Kidney (tissue), 14 donors: Measurements from ENCODE around the gene DGLUCY. TPM values are rescaled to one million over a fixed set of nuclear protein-coding genes. Genes with fewer than 3 reads are reported as not detected.
A peak's percentile ranks its signal among the peaks of the same experiment; 100 is the strongest.

Source experiments
- DNase-seq, 5 donors: peaks; one replicate each; pipeline ENCODE4 v3.0.0-alpha.2; 2013 to 2020
- FAIRE-seq: peaks from 2 replicates; lab custom pipeline; 2012; peaks lifted over from hg19 to GRCh38; lab: Jason Lieb, UNC
- H3K27ac ChIP-seq, 2 donors: one replicate each; pipeline ENCODE4 v1.7.0; 2013; ENCODE audit warnings: low read depth in 2 of 2, low read length in 2 of 2, inconsistent platforms in 1 of 2
- H3K27me3 ChIP-seq: one replicate; pipeline ENCODE4 v1.7.1; 2013; ENCODE audit warnings: low read length, inconsistent platforms; ENCODE audit not compliant: control insufficient read depth, insufficient read depth
- H3K36me3 ChIP-seq, 3 donors: one replicate each; pipeline versions ENCODE4 v1.7.0 to v1.7.1; 2013; ENCODE audit warnings: low read length in 3 of 3, control low read depth in 1 of 3, inconsistent platforms in 1 of 3; ENCODE audit not compliant: insufficient read depth in 3 of 3, control insufficient read depth in 2 of 3
- H3K4me1 ChIP-seq, 3 donors: one replicate each; pipeline versions ENCODE4 v1.7.0 to v1.7.1; 2013; ENCODE audit warnings: low read length in 3 of 3, inconsistent platforms in 1 of 3, low read depth in 1 of 3; ENCODE audit not compliant: control insufficient read depth in 2 of 3, insufficient read depth in 2 of 3
- H3K4me3 ChIP-seq, 3 donors: one replicate each; pipeline versions ENCODE4 v1.7.0 to v1.8.1; 2013; ENCODE audit warnings: low read length in 3 of 3, control low read depth in 1 of 3, inconsistent platforms in 1 of 3
- H3K9ac ChIP-seq, 3 donors: one replicate each; pipeline versions ENCODE4 v1.7.0 to v1.7.1; 2013; ENCODE audit warnings: low read length in 3 of 3, control low read depth in 1 of 3, inconsistent platforms in 1 of 3
- H3K9me3 ChIP-seq, 3 donors: one replicate each; pipeline versions ENCODE4 v1.7.0 to v1.7.1; 2013; ENCODE audit warnings: low read length in 3 of 3, control low read depth in 1 of 3, inconsistent platforms in 1 of 3; ENCODE audit not compliant: control insufficient read depth in 2 of 3, insufficient read depth in 1 of 3
- CTCF ChIP-seq: IDR thresholded peaks from 3 replicates; pipeline ENCODE4 v1.5.1; 2012; ENCODE audit warnings: mild to moderate bottlenecking, moderate library complexity, borderline replicate concordance; ENCODE audit not compliant: insufficient read depth; ENCODE audit errors: extremely low read depth
- intact Hi-C: fragments of 100-400 bp; cut with DNase I; formaldehyde crosslinking; loops from one replicate; pipeline ENCODE4 v1.11.1; 2022
- polyA plus RNA-seq: library from polyadenylated mRNA; stranded (reverse); fragments of 350-450 nt; fragmentation: Illumina TruSeq; extraction: RNeasy Lipid Tissue Mini Kit (QIAGEN cat#74804); gene quantifications from one replicate; pipeline ENCODE4 v1.2.3, GENCODE V29; 2014; ENCODE audit warnings: low read depth, low replicate concordance; ENCODE audit not compliant: insufficient read depth
- total RNA-seq: library from RNA; stranded (reverse); fragmentation: NEBNext Ultra II Directional; extraction: Animal tissue kit (Norgen Biotek cat#: 25700); gene quantifications from one replicate; pipeline ENCODE4 v1.2.1, GENCODE V29; 2021
- donor health status: control.
- donor health status: control.
- donor health status: control.
- donor health status: control.
- donor health status: control.
- donor health status: DM: yes; HTN: yes; CAD: no.
- donor health status: Normal renal cell carcinoma (clear cell type).

DGLUCY gene
- total and polyA plus RNA-seq, 2 donors from 2014 or later: 79.7 to 83.4 TPM

- no peak for DNase-seq
- intact Hi-C loops: loop anchor here (5.0 kb wide), 1 partner anchor 272 kb away; no protein-coding TSS in a partner anchor
- Histone ChIP-seq H3K4me3 (no peak overlapping the region), H3K27me3 (no peaks in the 10 kb centered on the region), H3K36me3 (peaks cover 0 to 31% (median 12%) of the 10 kb centered on the region in 3 donors), H3K27ac (no peak overlapping the region), H3K9ac (no peak overlapping the region), H3K9me3 (no peaks in the 10 kb centered on the region), H3K4me1 (peaks cover 0 to 13% (median 9%) of the 10 kb centered on the region in 3 donors)
- no peak for FAIRE-seq
- TF ChIP-seq CTCF: no peak
Observed at GRCh38 chr14:91173904-91174303, 60.0 kb downstream of the DGLUCY start.

GRCh38 chr14:91175291-91176201, 61.7 kb downstream of the DGLUCY start:
- Histone ChIP-seq H3K27me3 (no peaks in the 10 kb centered on the region), H3K4me1 (peaks cover 0 to 4% (median 4%) of the 10 kb centered on the region in 3 donors), H3K9me3 (no peaks in the 10 kb centered on the region), H3K27ac (no peak overlapping the region), H3K9ac (no peak overlapping the region), H3K4me3 (no peak overlapping the region), H3K36me3 (peaks cover 0 to 21% (median 12%) of the 10 kb centered on the region in 3 donors)
- DNase-seq (peak in 1 of 5 donors; percentile 6), FAIRE-seq (no peak)
- no peak for TF ChIP-seq CTCF
- intact Hi-C loops: loop anchor here (5.0 kb wide), 1 partner anchor 97 kb away; no protein-coding TSS in a partner anchor

DNA sequence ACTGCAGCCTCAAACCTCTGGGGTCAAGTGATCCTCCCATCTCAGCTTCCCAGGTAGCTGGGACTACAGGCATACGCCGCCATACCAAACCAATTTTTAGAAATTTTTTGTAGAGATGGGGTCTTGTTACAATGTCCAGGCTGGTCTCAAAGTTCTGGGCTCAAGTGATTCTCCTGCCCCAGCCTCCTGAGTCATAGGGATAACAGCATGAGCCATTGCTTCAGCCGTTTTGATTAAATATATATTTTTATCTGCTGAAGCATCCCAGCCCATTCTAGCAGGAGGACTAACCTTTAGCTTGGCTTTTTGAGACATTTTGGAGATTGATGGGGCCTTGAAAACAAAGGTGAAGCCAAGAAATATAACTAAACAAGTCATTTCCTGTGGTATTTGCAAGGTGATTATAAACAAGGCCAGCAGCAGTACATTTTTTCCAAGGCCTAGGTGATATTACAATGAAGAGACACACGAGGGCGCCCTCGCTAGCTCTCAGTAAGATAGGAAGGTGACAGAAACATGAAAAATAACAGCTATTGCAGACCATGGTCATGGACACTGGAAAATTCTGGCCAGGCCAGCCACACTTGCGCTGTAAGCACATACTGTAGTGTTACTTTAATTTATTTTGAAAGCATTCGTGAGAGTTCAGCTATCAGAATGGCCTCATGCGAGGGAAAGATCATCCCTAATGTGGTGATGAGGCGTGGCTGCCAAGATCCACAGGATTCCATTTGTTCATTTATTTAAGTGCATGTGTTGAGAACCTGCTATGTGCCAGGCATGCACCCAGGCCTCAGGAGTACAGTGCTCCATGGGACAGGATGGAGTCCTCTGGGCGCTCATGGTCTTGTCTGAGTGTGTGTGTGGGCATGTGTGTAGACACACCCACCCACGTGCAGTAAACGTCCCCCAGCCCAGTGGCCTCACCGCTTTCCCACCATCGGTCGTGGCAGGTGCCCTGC, 63.5 kb downstream of the DGLUCY start:
- H3K4me3 ChIP-seq: no peak overlapping the region
- no peaks in the 10 kb centered on the region for H3K4me1 ChIP-seq
- FAIRE-seq (no peak), DNase-seq (peak; percentile 58 to 81 (median 68))
- no peaks in the 10 kb centered on the region for H3K9me3 ChIP-seq
- intact Hi-C loops: loop anchor here (5.0 kb wide), 1 partner anchor 95 kb away; no protein-coding TSS in a partner anchor
- H3K9ac ChIP-seq: no peak overlapping the region
- peaks cover 2 to 21% (median 8%) of the 10 kb centered on the region in 3 donors for H3K36me3 ChIP-seq
- no peak overlapping the region for H3K27ac ChIP-seq
- TF ChIP-seq CTCF: peak; percentile 62
- H3K27me3 ChIP-seq: no peaks in the 10 kb centered on the region
